ENCODE results near the gene CHAT.

Gene CHAT

DNA sequence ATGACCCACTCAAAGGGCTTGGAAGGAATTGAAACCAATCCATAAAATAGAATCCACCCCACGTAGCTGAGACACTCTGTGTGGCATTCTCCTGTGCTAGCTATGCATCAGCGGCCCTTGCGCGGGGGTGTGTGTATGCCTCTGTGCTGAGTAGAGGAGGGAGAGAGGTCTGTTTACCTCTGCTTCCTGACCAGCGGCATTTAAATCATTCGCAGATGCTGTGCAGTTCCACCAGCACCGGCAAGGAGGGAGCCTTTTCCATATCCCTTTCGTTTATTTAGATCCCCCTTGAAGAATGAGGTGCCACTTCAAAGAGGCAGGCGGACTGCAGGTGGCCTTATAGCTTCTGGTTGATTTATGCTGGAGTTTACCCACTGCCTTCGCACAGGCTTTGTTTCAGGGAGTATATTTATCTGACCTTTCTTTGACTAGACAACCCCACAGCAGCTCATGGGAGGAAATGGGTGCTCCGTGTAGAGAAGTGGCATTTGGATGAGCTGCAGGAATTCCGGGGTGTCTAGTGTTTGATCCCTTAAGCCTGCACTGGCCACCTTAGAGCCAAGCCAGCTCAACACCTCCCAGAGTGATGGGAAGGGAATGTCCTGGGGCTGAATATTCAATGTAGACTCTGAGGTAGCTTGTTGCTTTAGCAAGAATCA is 77.0 kb downstream of the CHAT start:
- peak; percentile 11 for DNase-seq

DNA sequence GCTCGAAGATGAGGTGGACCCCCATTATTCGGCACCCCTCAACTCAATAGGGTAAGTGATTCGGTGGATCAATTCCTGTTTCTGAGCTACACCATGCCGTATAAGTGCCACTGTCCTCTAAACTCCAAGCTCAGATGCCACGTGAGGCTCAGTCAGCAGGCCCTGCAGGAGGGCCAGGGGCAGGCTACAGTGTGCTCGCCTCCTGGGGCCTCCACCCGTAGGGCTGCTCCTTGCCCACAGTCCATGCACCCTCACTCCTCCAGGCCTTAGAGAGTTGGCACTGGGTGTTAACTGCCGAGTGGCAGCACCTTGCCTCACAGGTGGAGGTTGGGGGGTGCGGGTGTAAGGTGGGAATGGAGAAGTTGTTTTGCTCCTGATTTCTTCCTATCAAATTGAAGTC is 77.8 kb downstream of the CHAT start:
- no peak for DNase-seq

DNA sequence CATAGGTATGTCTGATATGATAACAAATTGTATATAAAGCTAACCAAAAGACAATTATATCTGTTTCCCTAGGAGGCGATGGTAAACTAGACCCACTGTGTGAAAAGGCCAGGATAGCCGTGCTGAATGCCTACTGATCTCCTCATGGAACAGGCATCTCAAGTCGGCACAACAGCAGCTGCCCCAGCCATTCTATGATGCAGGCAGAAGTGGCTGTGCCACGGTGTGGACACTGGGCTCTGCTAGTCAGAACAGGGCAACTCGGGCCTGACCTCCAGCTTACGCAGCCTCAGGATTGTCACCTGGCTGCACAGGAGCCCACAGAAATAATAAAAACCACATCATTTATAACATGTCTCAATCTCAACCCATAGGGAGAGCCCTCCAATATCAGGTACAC is 80.6 kb downstream of the CHAT start:
- DNase-seq, result no peak

DNA sequence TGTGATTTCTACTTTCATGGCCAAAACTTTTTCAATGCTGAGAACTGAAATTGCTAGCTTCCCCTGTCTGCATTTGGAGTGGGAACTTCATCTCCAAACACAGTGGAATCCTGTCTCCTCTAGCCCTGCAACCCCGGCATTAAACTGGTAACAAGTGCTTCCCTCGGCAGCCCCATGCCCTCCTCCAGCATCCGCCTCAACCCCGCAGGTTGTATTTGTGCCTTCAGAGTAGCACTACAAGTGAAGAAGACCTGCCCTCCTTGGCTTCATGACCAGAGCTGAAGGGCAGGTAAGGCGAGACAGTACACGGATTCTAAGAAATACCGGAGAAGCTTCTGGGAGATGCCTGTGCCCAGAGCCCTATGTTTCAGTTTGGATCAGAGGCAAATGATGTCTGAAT is 82.5 kb downstream of the CHAT start:
- DNase-seq, result no peak

DNA sequence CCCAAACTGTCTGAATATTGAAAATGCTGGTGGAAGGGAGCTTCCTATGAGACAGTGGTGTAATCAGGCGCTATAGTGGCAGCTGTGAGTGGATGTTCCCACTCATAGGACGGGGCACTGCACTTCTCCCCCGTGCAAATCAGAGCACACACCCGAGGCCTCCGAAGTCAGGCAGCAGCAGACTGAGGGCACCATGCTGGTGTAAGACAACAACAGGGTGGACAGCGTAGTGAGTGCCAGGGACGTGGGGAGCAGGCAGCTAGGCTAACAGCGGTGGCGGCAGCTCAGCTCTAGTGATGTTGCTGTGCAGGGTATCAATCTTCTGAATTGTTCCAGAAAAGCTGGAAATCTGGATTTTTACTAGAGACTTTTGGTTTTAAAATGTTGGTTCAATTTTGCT is 84.8 kb downstream of the CHAT start:
- DNase-seq, result no peak

DNA sequence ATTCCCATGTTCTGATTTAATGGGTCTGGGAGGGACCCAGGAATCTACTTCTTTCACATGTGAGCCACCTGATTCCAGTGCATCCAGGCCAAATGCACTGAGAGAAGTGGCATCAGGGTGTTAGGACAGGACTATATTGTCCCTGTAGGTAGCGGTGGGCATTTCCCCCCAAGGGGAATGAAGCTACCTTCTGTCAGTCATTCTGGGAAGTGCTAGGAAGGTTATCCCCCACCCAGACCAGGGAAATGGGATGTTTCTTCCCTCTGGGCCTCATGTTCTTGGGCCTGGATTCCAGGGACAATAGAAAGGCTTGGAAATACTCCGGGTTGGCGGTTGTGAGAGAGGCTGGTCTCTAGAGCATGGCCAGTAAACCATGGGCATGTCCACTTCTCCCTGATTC is 86.4 kb downstream of the CHAT start:
- no peak for DNase-seq

DNA sequence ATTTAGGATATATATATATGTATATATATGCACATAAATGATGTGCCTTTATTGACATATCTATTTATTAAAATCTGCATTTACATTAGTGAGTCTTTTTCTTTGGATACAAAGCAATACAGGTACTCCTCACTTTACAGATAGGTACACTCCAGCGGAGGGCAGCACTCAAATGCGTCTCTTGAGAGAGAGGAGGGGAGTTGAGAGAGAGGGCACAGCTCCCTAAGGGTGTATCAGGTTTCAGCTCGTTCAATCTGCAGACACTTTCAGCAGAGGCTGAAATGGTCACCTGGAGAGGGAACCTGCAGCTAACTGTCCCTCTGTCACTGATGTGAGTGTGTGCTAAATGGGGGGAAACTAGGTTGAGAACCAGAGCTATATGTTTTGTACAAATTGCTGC is 87.2 kb downstream of the CHAT start:
- DNase-seq, result peak; percentile 73

DNA sequence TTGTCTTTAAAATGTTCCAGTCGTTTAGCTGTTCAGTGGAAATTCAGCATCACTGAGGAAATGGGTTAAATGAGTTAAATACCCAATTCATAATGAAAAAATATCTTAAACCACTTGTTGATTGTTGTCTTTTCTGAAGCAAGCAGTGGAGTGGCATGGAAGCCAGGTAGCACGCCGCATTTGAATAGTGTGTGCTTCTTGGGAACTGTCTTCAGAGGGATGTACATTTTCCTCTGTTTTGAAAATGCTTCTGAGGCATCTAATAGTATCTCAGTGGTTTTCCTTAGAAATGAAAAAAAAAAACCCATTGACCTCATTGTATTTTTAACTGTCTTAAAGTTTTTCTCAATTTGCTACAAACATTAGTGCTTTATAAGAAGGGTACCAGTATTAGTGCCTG is 93.7 kb downstream of the CHAT start:
- no peak for DNase-seq

DNA sequence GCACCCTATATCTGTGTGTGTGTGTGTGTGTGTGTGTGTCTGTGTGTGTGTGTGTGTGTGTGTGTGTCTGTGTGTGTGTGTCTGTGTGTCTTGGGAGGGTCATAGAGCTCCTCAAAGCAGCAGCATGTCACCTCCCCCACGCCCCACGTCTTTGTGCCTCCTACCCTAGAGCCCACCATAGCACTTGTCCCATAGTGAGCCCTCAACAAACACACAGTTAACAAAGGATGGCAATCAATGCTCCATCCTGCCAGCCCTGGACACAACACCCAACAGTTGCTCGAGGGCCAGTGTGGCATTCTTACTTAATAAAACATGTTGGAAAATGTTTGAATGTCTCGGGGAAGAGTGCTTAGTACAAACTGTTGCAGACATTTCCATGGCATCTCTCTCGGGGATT is 96.1 kb downstream of the CHAT start:
- no peak for DNase-seq

DNA sequence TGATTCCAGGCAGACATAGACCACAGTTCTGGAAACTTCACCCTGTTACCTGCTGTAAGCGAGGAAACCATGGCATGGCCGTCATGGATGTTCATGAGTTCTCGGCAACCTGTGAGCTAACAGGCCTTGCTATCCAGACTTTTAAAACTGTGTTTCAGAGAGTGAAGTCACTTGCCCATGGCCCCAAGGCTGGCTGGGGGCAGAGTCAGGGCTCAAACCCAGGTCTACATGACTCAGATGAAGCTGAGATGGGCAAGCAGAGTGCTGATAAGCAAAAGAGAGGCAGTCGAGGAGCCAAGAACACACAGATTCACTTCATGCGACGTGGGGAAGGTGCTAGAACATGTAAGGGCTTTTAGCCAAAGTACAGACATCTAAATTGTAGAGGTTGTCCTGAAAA is 97.1 kb downstream of the CHAT start:
- no peak for DNase-seq

DNA sequence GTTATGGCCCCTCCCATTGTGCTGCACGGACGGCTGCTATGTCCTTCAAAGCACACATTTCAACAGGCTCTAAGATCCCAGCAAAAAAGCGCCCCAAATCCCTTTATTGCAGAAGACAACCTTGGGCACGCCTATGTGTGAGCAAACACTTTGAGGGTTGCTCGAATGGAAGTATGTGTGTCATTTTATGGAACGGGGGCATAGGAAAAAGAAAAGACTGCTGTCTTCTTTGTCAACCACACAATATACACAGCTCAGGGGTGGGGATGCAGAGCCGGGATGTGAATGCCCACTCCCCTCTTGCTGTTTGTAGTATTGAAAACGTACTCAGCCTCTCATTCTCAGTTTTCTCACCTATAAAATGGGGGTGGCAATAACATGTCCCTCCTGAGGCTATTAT is 97.6 kb downstream of the CHAT start:
- DNase-seq, result no peak

DNA sequence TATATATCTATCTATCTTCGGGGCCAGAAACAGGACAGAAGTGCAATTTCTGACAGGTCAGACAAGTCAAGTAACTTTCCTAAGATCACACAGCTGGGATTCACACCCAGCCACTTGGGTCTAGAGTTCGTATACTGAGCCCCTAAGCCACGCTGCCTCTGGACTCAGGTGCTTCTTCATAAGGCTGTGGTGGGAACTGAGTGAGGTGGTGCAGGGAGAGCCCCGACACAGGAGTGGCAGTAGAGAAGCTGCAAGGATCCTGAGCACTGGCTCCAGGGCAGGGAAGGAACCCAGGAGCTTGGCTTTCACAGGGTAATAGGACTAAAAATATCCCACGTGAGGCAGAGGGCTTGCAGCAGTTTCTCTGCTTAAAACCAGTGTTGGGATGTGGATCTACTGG is 99.4 kb downstream of the CHAT start:
- DNase-seq, result no peak

All from NCI-H526 treated with DMSO at 0.1 percent for 48 hours (cell line).